Raji (cell line): ENCODE data around the gene RGS11.

Experiments
- POLR2A ChIP-seq: IDR thresholded peaks from 2 replicates; pipeline ENCODE4 v1.6.1; 2011; ENCODE audit warnings: low read depth, low read length, control low read depth; ENCODE audit not compliant: insufficient read depth

Gene RGS11

GRCh38 chr16:263944-264343 lies 11.8 kb downstream of the RGS11 start:
- TF ChIP-seq POLR2A = no peak

GRCh38 chr16:263182-263774 lies 12.5 kb downstream of the RGS11 start:
- TF ChIP-seq POLR2A = no peak

GRCh38 chr16:262121-262745 lies 13.5 kb downstream of the RGS11 start:
- no peak for TF ChIP-seq POLR2A

GRCh38 chr16:261031-261691 lies 14.6 kb downstream of the RGS11 start:
- no peak for TF ChIP-seq POLR2A

GRCh38 chr16:260326-260725 lies 15.4 kb downstream of the RGS11 start:
- no peak for TF ChIP-seq POLR2A

GRCh38 chr16:259814-260253 lies 15.9 kb downstream of the RGS11 start:
- no peak for TF ChIP-seq POLR2A

GRCh38 chr16:259226-259625 lies 16.5 kb downstream of the RGS11 start:
- no peak for TF ChIP-seq POLR2A

- no peak for TF ChIP-seq POLR2A
These were observed 20.6 kb downstream of the RGS11 start for GRCh38 chr16:255183-255582.

GRCh38 chr16:254461-254860 lies 21.3 kb downstream of the RGS11 start:
- no peak for TF ChIP-seq POLR2A

GRCh38 chr16:253833-254232 lies 21.9 kb downstream of the RGS11 start:
- no peak for TF ChIP-seq POLR2A

GRCh38 chr16:252366-253337 lies 23.1 kb downstream of the RGS11 start:
- no peak for TF ChIP-seq POLR2A

GRCh38 chr16:249431-249830 lies 26.3 kb downstream of the RGS11 start:
- TF ChIP-seq POLR2A = no peak

- TF ChIP-seq POLR2A = no peak
These were observed 28.7 kb downstream of the RGS11 start for GRCh38 chr16:247027-247426.

GRCh38 chr16:245105-245504 lies 30.6 kb downstream of the RGS11 start:
- TF ChIP-seq POLR2A = no peak

- TF ChIP-seq POLR2A = no peak
These were observed 32.4 kb downstream of the RGS11 start for GRCh38 chr16:243348-243747.
